Measurements from ENCODE around the gene TGFB1I1.
"Not testable (repeated sequence)": the region's sequence is repeated elsewhere in the genome, so short reads cannot be mapped to it uniquely, and the experiment has no call there.

TGFB1I1 gene

GRCh38 chr16:31471875-31472708 is at the start of gene TGFB1I1:
TGFB1I1 (plus strand) TSS chr16:31472152; CDS start chr16:31472189, 37 bp downstream.
- no peak for DNase-seq (ENCODE audit: low read depth)

GRCh38 chr16:31423241-31423640 is 48.7 kb upstream of the TGFB1I1 start:
- no peak for DNase-seq (ENCODE audit: low read depth)

- DNase-seq (ENCODE audit: low read depth) = no peak
These were observed 48.2 kb upstream of the TGFB1I1 start for GRCh38 chr16:31423801-31424200.

GRCh38 chr16:31427441-31428278 is 44.3 kb upstream of the TGFB1I1 start:
- DNase-seq (ENCODE audit: low read depth) = peak; percentile 40

GRCh38 chr16:31428279-31428597 is 43.7 kb upstream of the TGFB1I1 start, which contains the start of gene COX6A2:
COX6A2 (minus strand) TSS chr16:31428360; CDS start chr16:31428325, 35 bp downstream.
- no peak for DNase-seq (ENCODE audit: low read depth)

GRCh38 chr16:31428638-31429247 is 43.2 kb upstream of the TGFB1I1 start:
- no peak for DNase-seq (ENCODE audit: low read depth)

- no peak for DNase-seq (ENCODE audit: low read depth)
These were observed 42.6 kb upstream of the TGFB1I1 start for GRCh38 chr16:31429314-31429713.

- no peak for DNase-seq (ENCODE audit: low read depth)
These were observed 42.2 kb upstream of the TGFB1I1 start for GRCh38 chr16:31429796-31430195.

- DNase-seq (ENCODE audit: low read depth) = no peak
These were observed 41.4 kb upstream of the TGFB1I1 start for GRCh38 chr16:31430380-31431052.

- no peak for DNase-seq (ENCODE audit: low read depth)
These were observed 36.4 kb upstream of the TGFB1I1 start for GRCh38 chr16:31435341-31436220.

GRCh38 chr16:31436221-31437045 is 35.5 kb upstream of the TGFB1I1 start:
- DNase-seq (ENCODE audit: low read depth) = no peak

GRCh38 chr16:31438414-31438813 is 33.5 kb upstream of the TGFB1I1 start:
- no peak for DNase-seq (ENCODE audit: low read depth)

- not testable (repeated sequence) for DNase-seq (ENCODE audit: low read depth)
These were observed 32.9 kb upstream of the TGFB1I1 start for GRCh38 chr16:31439023-31439422.

GRCh38 chr16:31439519-31439918 is 32.4 kb upstream of the TGFB1I1 start:
- no peak for DNase-seq (ENCODE audit: low read depth)

- DNase-seq (ENCODE audit: low read depth) = no peak
These were observed 31.3 kb upstream of the TGFB1I1 start for GRCh38 chr16:31440516-31441184.

- DNase-seq (ENCODE audit: low read depth) = no peak
These were observed 30.0 kb upstream of the TGFB1I1 start for GRCh38 chr16:31441956-31442355.

- DNase-seq (ENCODE audit: low read depth) = not testable (repeated sequence)
These were observed 26.0 kb upstream of the TGFB1I1 start for GRCh38 chr16:31445931-31446330.

GRCh38 chr16:31451201-31451600 is 20.8 kb upstream of the TGFB1I1 start:
- no peak for DNase-seq (ENCODE audit: low read depth)

- no peak for DNase-seq (ENCODE audit: low read depth)
These were observed 20.1 kb upstream of the TGFB1I1 start for GRCh38 chr16:31451681-31452351.
